Measurements from ENCODE around the gene KCNMB2.

The KCNMB2 gene

GRCh38 chr3:178765472-178765871 lies 229.2 kb downstream of the KCNMB2 start:
- DNase-seq: no peak

- DNase-seq: no peak
Measured at GRCh38 chr3:178767581-178767980, 231.3 kb downstream of the KCNMB2 start.

DNA sequence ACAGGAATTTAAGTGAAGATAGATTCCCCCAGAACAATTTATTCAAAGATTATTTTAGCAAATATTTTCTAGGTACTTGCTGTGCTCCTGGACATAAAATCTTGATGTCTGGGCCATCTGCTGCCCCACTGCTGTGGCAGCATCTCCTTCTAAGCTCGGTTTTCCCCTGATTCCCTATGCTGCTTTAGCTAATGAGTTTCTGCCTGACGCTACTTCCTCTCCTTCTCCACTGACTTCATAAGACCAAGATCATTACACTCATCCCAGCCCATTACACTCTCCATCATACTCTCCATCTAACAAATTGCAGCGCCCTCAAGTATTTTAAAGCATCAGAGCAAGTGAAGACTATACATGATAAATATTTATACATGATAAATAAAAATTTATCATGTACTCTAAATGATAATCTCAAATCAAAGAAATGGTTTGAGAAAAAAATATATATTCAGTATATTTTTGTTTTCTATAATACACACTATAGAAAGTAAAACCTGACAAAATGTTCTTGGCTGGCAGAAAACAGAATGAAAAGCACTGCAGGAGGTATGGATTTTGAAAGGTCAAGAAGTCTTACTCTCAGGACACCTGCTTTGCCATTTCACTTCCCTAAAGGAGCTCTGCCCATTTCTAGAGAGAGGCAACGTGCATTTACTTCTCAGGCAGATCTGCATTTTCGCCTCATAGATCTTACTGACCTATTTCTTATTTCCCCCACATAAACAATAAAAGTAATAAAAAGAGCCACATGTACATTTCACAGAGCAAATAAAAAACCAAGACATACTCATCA lies 232.0 kb downstream of the KCNMB2 start:
- DNase-seq: no peak

DNA sequence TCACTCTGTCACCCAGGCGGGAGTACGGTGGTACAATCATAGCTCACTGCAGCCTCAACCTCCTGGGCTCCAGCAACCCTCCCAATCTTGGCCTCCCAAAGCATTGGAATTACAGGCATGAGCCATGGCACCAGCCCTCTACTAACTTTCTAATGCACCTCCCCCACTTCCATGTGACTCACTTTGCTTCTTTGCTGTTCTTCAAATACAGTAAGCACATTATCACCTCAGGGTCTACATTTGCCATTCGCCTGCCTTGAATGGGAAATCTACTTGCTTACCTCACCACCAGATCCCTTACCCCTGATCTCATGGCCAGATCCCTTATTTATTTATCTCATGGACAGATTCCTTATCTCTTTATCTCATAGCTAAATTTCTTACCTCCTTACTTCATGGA lies 235.3 kb downstream of the KCNMB2 start:
- DNase-seq: no peak

- DNase-seq: no peak
Measured at GRCh38 chr3:178772746-178773145, 236.5 kb downstream of the KCNMB2 start.

- DNase-seq: no peak
Measured at GRCh38 chr3:178773358-178773757, 237.1 kb downstream of the KCNMB2 start.

DNA sequence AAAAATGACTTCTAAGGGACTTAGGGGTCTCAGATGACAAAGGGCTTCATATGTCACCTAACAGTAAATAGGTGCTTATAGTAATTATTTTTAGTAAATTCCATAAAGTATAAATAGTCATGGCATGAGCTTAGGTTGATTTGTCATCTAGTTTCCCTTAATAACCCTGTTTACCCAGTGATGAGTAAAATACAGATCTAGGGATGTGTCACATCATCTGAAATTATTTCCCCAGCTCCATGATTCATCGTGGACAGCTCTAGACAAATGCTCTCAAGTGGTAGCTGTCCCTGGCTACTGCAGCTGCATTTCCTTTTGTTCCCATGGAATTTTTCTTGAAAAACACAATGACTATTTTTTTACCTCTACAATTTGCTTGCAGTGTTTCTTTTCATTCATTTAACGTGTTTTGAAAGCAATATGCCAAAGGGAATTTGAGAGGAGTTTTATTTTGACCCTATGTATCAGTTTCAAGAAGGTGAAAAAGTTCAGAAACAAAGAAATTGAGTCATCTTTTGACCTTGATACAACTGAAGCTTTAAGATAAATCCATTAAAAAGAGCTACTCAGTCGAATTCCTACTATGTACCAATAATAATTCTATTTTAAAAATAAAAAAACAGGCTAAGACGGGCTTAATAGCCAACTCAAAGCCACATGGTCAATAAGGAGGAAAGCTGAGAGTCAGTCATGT lies 241.6 kb downstream of the KCNMB2 start:
- no peak for DNase-seq

DNA sequence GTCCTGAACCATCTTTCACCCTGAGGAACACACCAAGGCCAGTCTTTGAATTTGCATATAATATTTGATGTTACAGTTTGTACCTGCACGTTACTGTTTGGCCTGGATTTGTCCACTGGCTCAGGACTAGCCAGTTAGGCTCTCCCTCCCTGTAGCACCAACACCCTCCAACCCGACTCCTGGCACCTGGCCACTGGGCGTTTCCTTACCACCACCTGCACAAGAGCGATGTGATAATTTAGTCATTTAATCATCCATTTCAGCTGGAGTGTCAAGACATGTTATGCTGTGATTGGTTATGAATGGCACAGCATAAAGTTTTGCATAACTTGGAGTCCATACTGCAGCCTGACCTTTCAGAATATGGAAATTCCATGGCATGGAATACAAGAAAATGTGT lies 242.4 kb downstream of the KCNMB2 start:
- no peak for DNase-seq

- no peak for DNase-seq
Measured at GRCh38 chr3:178785961-178786360, 249.7 kb downstream of the KCNMB2 start.

DNA sequence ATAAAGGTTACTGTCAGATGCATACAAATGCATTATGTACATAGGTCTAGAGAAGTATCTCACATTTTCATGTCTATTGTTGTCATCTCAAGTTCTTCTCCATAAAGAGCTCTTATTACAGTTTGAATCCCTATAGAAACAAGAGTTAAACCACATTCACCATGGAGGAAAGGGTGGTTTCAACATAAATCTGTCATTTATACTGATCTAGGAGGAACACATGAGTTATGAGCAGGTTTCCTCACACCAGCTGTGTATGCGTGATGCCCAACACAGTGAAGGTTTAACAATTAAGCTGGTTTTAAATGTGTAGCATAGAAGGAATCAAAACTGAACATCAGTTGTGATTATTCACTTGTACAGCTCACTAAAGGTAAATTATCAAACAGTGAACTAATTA lies 251.7 kb downstream of the KCNMB2 start:
- DNase-seq: no peak

GRCh38 chr3:178794711-178795110 lies 258.5 kb downstream of the KCNMB2 start:
- DNase-seq: no peak

DNA sequence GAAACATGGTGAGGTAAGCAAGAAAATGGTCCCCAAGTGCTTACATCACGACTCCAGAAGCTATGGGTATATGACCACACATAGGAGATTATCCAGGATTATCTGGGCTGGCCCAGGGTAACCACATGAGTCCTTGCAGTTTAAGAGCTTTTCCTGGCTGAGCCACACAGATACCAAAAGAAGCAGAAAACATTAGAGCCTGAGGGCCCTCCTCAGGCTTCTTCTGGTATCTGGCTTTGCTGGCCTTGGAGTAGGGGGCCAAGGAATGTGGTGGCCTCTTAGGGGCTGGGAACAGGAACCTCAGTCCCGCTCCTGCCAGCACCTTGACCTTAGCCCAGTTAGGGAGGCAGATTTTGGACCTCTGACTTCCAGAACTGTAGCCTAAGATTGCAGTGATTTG lies 259.1 kb downstream of the KCNMB2 start:
- DNase-seq: no peak

- DNase-seq: no peak
Measured at GRCh38 chr3:178802259-178802658, 266.0 kb downstream of the KCNMB2 start.

- DNase-seq: peak; percentile 18
Measured at GRCh38 chr3:178802993-178803693, 266.9 kb downstream of the KCNMB2 start.

DNA sequence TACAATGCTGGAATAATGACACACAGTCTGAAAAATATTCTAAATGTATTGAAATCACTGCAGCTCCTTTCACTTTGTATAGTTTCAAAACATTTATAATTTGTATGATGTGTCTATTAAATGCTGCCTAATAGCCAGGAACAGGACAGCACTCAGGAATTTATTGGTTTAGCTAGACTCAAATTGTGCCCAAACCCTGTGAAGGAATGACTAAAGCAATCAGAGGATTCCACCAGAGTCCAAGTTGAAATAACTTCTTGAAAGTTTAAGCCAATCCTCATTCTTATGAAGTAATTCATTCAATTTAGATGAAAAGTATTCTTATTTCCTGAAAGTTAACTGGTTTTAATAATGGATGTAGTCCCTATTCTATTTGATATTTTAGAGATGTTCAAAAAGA lies 268.4 kb downstream of the KCNMB2 start:
- DNase-seq: no peak

GRCh38 chr3:178805741-178806140 lies 269.5 kb downstream of the KCNMB2 start:
- no peak for DNase-seq

GRCh38 chr3:178806651-178807050 lies 270.4 kb downstream of the KCNMB2 start:
- DNase-seq: no peak

DNA sequence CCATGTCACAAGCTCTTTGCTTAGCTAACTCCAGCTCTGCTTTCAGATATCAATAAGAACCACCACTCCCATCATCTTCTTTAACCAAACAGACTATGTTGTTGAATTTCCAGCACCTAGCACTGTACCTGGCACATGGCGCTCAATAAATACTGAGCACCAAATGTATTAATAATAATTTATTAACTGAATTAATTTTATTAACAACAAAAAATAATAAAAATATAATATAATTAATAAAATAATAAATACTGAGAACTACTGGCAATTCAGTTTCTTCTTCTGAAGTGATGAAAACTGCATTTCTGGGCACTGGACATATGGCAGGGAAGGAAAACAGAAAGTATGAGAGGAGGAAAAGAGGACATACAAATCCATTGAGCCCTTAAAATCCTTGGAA lies 271.5 kb downstream of the KCNMB2 start:
- no peak for DNase-seq

- no peak for DNase-seq
Measured at GRCh38 chr3:178808748-178809147, 272.5 kb downstream of the KCNMB2 start.

DNA sequence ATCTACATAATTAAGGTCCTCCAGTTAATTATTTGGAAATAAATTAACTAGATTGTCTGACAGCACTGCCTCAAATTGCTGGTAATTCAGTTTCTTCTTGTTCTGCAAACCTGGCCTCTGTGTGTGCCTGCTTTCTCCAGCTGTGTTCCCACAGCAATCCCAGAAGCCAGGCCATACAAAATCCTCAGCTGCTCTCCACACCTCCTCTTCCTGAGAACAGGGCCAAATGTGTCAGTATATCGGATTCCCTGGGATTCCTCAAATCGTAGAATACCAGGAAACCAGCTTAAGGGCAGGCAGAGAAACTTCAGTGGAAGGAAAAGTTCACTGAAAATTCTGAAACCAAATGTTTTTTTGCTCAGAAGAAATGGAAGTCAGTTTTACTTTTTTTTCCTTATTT lies 273.9 kb downstream of the KCNMB2 start:
- no peak for DNase-seq

- no peak for DNase-seq
Measured at GRCh38 chr3:178822722-178823121, 286.5 kb downstream of the KCNMB2 start.

GRCh38 chr3:178823150-178823549 lies 286.9 kb downstream of the KCNMB2 start:
- DNase-seq: no peak

- DNase-seq: no peak
Measured at GRCh38 chr3:178823591-178824246, 287.5 kb downstream of the KCNMB2 start.

All from NCI-H446 treated with DMSO at 0.1 percent for 48 hours (cell line).